A673 (cell line): ENCODE measurements around the gene LAMTOR3.

Experiments
- CTCF ChIP-seq: fragments of 300-800, 200-600 bp; sonication (generic); conservative IDR thresholded peaks from 2 replicates; pipeline ENCODE4 v1.5.1; 2017; ENCODE audit warnings: low read depth, mild to moderate bottlenecking, antibody characterized with exemption, low read length, moderate library complexity, mixed read lengths
- EZH2 ChIP-seq: fragments of 200-600 bp; sonication (generic); IDR thresholded peaks from 2 replicates; pipeline ENCODE4 v1.6.1; 2017; ENCODE audit warnings: borderline replicate concordance, low read depth, mild to moderate bottlenecking, mixed read lengths, antibody characterized with exemption, low read length; ENCODE audit not compliant: poor library complexity, severe bottlenecking

GRCh38 chr4:99838927-99839326, 55.3 kb downstream of the LAMTOR3 start:
- no peak for TF ChIP-seq CTCF
- no peak for TF ChIP-seq EZH2
